ENCODE measurements around the gene AGMAT.

AGMAT gene

GRCh38 chr1:15522551-15522950 lies 62.3 kb downstream of the AGMAT start:
- no peak for DNase-seq
